ENCODE results near the gene LHX3. TPM values are rescaled to one million over a fixed set of nuclear protein-coding genes. Genes with fewer than 3 reads are reported as not detected.

LHX3 gene
- total RNA-seq, 1 donor from 2014 or later = not detected

GRCh38 chr9:136197930-136198604 lies 6.9 kb downstream of the LHX3 start:
- Histone ChIP-seq H3K27ac (replicated peaks) (no peak overlapping the region), H3K4me3 (no peak overlapping the region), H3K4me1 (peaks cover 14% of the 10 kb centered on the region), H3K9me3 (replicated peaks) (no peaks in the 10 kb centered on the region), H3K27me3 (ENCODE audit: low read depth) (peaks cover 100% of the 10 kb centered on the region), H3K36me3 (no peaks in the 10 kb centered on the region)
- TF ChIP-seq CTCF (IDR thresholded peaks at IDR 0.05; ENCODE audit: borderline replicate concordance) = no peak
- no peak for DNase-seq
- intact Hi-C loops (cut with micrococcal nuclease) = no loop called here

- H3K4me1 ChIP-seq = peaks cover 19% of the 10 kb centered on the region
- no peaks in the 10 kb centered on the region for H3K36me3 ChIP-seq
- peaks cover 100% of the 10 kb centered on the region for H3K27me3 ChIP-seq (ENCODE audit: low read depth)
- DNase-seq = no peak
- H3K27ac ChIP-seq (replicated peaks) = no peak overlapping the region
- no peak overlapping the region for H3K4me3 ChIP-seq
- intact Hi-C loops (cut with micrococcal nuclease) = no loop called here
- no peaks in the 10 kb centered on the region for H3K9me3 ChIP-seq (replicated peaks)
- no peak for TF ChIP-seq CTCF (IDR thresholded peaks at IDR 0.05; ENCODE audit: borderline replicate concordance)
Measured at GRCh38 chr9:136197084-136197875, 7.6 kb downstream of the LHX3 start.

- Histone ChIP-seq H3K27me3 (ENCODE audit: low read depth) (peaks cover 100% of the 10 kb centered on the region), H3K4me1 (peaks cover 19% of the 10 kb centered on the region), H3K36me3 (no peaks in the 10 kb centered on the region), H3K4me3 (no peak overlapping the region), H3K9me3 (replicated peaks) (no peaks in the 10 kb centered on the region), H3K27ac (replicated peaks) (no peak overlapping the region)
- no peak for TF ChIP-seq CTCF (IDR thresholded peaks at IDR 0.05; ENCODE audit: borderline replicate concordance)
- no peak for DNase-seq
- intact Hi-C loops (cut with micrococcal nuclease) = no loop called here
Measured at GRCh38 chr9:136196404-136197083, 8.4 kb downstream of the LHX3 start.

- intact Hi-C loops (cut with micrococcal nuclease) = no loop called here
Measured at GRCh38 chr9:136194540-136194939, 10.4 kb downstream of the LHX3 start.

More at GRCh38 chr9:136194540-136194939, 10.4 kb downstream of the LHX3 start:
- no peaks in the 10 kb centered on the region for H3K9me3 ChIP-seq (replicated peaks)
- no peak for DNase-seq
- no peak overlapping the region for H3K27ac ChIP-seq (replicated peaks)
- no peak for TF ChIP-seq CTCF (IDR thresholded peaks at IDR 0.05; ENCODE audit: borderline replicate concordance)
- peaks cover 19% of the 10 kb centered on the region for H3K4me1 ChIP-seq
- H3K36me3 ChIP-seq = no peaks in the 10 kb centered on the region
- no peak overlapping the region for H3K4me3 ChIP-seq
- H3K27me3 ChIP-seq (ENCODE audit: low read depth) = peaks cover 100% of the 10 kb centered on the region

Measured in left ventricle myocardium inferior (tissue), 1 donor.